Measurements from ENCODE around the gene DDX50.

DDX50 gene

DNA sequence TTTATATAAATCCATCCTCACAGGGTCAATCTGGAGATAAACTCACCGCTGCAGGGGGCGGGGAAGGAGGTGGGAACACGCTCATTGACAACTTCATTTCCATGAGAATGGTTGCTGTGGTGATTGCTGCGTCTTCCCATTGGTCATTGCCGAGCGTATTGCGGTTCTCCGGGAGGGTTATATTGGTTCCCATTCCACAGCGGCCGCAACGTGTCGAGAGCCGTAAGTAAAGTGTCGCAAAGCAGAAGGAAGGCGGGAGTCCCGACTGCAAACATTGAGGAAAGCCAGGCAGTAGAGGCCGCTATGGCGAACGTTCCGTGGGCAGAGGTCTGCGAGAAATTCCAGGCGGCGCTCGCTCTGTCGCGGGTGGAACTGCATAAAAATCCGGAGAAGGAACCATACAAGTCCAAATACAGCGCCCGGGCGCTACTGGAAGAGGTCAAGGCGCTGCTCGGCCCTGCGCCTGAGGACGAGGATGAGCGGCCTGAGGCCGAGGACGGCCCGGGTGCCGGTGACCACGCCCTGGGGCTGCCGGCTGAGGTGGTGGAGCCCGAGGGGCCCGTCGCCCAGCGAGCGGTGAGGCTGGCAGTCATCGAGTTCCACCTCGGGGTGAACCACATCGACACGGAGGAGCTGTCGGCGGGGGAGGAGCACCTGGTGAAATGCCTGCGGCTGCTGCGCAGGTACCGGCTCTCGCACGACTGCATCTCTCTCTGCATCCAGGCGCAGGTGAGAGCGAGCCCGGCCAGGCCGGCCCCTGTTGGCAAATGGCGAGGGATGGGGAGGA lies 87.6 kb downstream of the DDX50 start, which contains the start of gene KIFBP:
TSS of gene KIFBP (plus strand) at position 274 of the 787 bp plus-strand sequence. CDS start at position 304, 30 bp downstream.
- H3K9ac ChIP-seq (ENCODE audit: low read length) = peak within 1 kb of the TSS; percentile 81
- peak within 1 kb of the TSS; percentile 65 for H2AFZ ChIP-seq (ENCODE audit: insufficient read depth, low read length, poor library complexity)
- no CpG with 5 or more reads among the region's 62 CpGs for WGBS (ENCODE audit: extremely low coverage, insufficient coverage, insufficient read length)
- H4K12ac ChIP-seq (ENCODE audit: low read depth, low read length) = peak within 1 kb of the TSS; percentile 85
- H3K4ac ChIP-seq (ENCODE audit: low read depth, low read length) = peak within 1 kb of the TSS; percentile 95
- peaks cover 3% of the 10 kb centered on the region for H3K79me2 ChIP-seq (ENCODE audit: control insufficient read depth, insufficient read depth, low read length, poor library complexity)
- H3K27me3 ChIP-seq (ENCODE audit: insufficient read depth, low read length) = no peaks in the 10 kb centered on the region
- H2BK12ac ChIP-seq (ENCODE audit: low read length) = no peak within 1 kb of the TSS
- H3K36me3 ChIP-seq (ENCODE audit: control insufficient read depth in 1 of 2, insufficient read depth in 2 of 2, low read length in 2 of 2) = no peaks in the 10 kb centered on the region
- peak within 1 kb of the TSS; percentile 92 for H3K4me2 ChIP-seq (ENCODE audit: low read length)
- H3K9me3 ChIP-seq (ENCODE audit: insufficient read depth, low read depth, low read length) = no peaks in the 10 kb centered on the region
- peak within 1 kb of the TSS; percentile 0 for H4K91ac ChIP-seq (ENCODE audit: low read depth, low read length)
- H2AK5ac ChIP-seq (ENCODE audit: low read length) = peak within 1 kb of the TSS; percentile 74
- H3K18ac ChIP-seq (ENCODE audit: low read length) = peak within 1 kb of the TSS; percentile 63
- peaks cover 3% of the 10 kb centered on the region for H3K79me1 ChIP-seq (ENCODE audit: low read length)
- H3K4me1 ChIP-seq (ENCODE audit: control insufficient read depth in 1 of 2, insufficient read depth in 2 of 2, low read length in 2 of 2) = peaks cover 0 to 4% of the 10 kb centered on the region in 2 experiments
- H3K23ac ChIP-seq (ENCODE audit: low read length) = no peak within 1 kb of the TSS
- H3K27ac ChIP-seq (ENCODE audit: low read depth, low read length) = peak within 1 kb of the TSS; percentile 30
- DNase-seq = peak; percentile 92 to 97
- H3K4me3 ChIP-seq (ENCODE audit: low read depth, low read length) = peak within 1 kb of the TSS; percentile 90
- H2BK5ac ChIP-seq (ENCODE audit: low read depth, low read length, poor library complexity) = peak within 1 kb of the TSS; percentile 38
- H2BK120ac ChIP-seq (ENCODE audit: insufficient read depth, low read length, poor library complexity) = peak within 1 kb of the TSS; percentile 10
- H3K14ac ChIP-seq (ENCODE audit: low read length) = peak within 1 kb of the TSS; percentile 41
- H4K8ac ChIP-seq (ENCODE audit: low read depth, low read length) = peak within 1 kb of the TSS; percentile 56

- WGBS (ENCODE audit: extremely low coverage, insufficient coverage, insufficient read length) = no CpG with 5 or more reads among the region's 22 CpGs
- Histone ChIP-seq H3K4me3 (ENCODE audit: low read depth, low read length) (peak overlapping the region; percentile 90), H3K36me3 (ENCODE audit: control insufficient read depth in 1 of 2, insufficient read depth in 2 of 2, low read length in 2 of 2) (no peaks in the 10 kb centered on the region), H3K79me2 (ENCODE audit: control insufficient read depth, insufficient read depth, low read length, poor library complexity) (peaks cover 3% of the 10 kb centered on the region), H2AFZ (ENCODE audit: insufficient read depth, low read length, poor library complexity) (peak overlapping the region; percentile 65), H3K9ac (ENCODE audit: low read length) (peak overlapping the region; percentile 81), H3K4me1 (ENCODE audit: control insufficient read depth in 1 of 2, insufficient read depth in 2 of 2, low read length in 2 of 2) (peaks cover 0 to 4% of the 10 kb centered on the region in 2 experiments), H4K12ac (ENCODE audit: low read depth, low read length) (peak overlapping the region; percentile 85), H3K27me3 (ENCODE audit: insufficient read depth, low read length) (no peaks in the 10 kb centered on the region), H3K79me1 (ENCODE audit: low read length) (peaks cover 3% of the 10 kb centered on the region), H2BK12ac (ENCODE audit: low read length) (no peak overlapping the region), H3K14ac (ENCODE audit: low read length) (peak overlapping the region; percentile 41), H3K9me3 (ENCODE audit: insufficient read depth, low read depth, low read length) (no peaks in the 10 kb centered on the region), H4K91ac (ENCODE audit: low read depth, low read length) (peak overlapping the region; percentile 0), H2BK5ac (ENCODE audit: low read depth, low read length, poor library complexity) (peak overlapping the region; percentile 38), H3K18ac (ENCODE audit: low read length) (peak overlapping the region; percentile 63), H2AK5ac (ENCODE audit: low read length) (peak overlapping the region; percentile 74), H3K27ac (ENCODE audit: low read depth, low read length) (no peak overlapping the region), H2BK120ac (ENCODE audit: insufficient read depth, low read length, poor library complexity) (peak overlapping the region; percentile 10), H4K8ac (ENCODE audit: low read depth, low read length) (peak overlapping the region; percentile 56), H3K23ac (ENCODE audit: low read length) (no peak overlapping the region), H3K4ac (ENCODE audit: low read depth, low read length) (peak overlapping the region; percentile 95), H3K4me2 (ENCODE audit: low read length) (peak overlapping the region; percentile 92)
- no peak for DNase-seq
Observed at GRCh38 chr10:68989317-68989990, 88.3 kb downstream of the DDX50 start.

GRCh38 chr10:68992636-68993440 lies 91.7 kb downstream of the DDX50 start:
- no peak overlapping the region for H3K18ac ChIP-seq (ENCODE audit: low read length)
- no peak overlapping the region for H2BK12ac ChIP-seq (ENCODE audit: low read length)
- H4K8ac ChIP-seq (ENCODE audit: low read depth, low read length) = no peak overlapping the region
- H3K4ac ChIP-seq (ENCODE audit: low read depth, low read length) = peak overlapping the region; percentile 10
- no peak overlapping the region for H4K12ac ChIP-seq (ENCODE audit: low read depth, low read length)
- peaks cover 3% of the 10 kb centered on the region for H3K79me1 ChIP-seq (ENCODE audit: low read length)
- H3K79me2 ChIP-seq (ENCODE audit: control insufficient read depth, insufficient read depth, low read length, poor library complexity) = peaks cover 3% of the 10 kb centered on the region
- no peak overlapping the region for H2AFZ ChIP-seq (ENCODE audit: insufficient read depth, low read length, poor library complexity)
- H3K9ac ChIP-seq (ENCODE audit: low read length) = no peak overlapping the region
- peaks cover 0 to 6% of the 10 kb centered on the region in 2 experiments for H3K4me1 ChIP-seq (ENCODE audit: control insufficient read depth in 1 of 2, insufficient read depth in 2 of 2, low read length in 2 of 2)
- no peak overlapping the region for H4K91ac ChIP-seq (ENCODE audit: low read depth, low read length)
- no peak overlapping the region for H3K27ac ChIP-seq (ENCODE audit: low read depth, low read length)
- no peak overlapping the region for H3K4me2 ChIP-seq (ENCODE audit: low read length)
- no peak overlapping the region for H3K4me3 ChIP-seq (ENCODE audit: low read depth, low read length)
- H3K27me3 ChIP-seq (ENCODE audit: insufficient read depth, low read length) = no peaks in the 10 kb centered on the region
- no peak overlapping the region for H3K23ac ChIP-seq (ENCODE audit: low read length)
- no peaks in the 10 kb centered on the region for H3K9me3 ChIP-seq (ENCODE audit: insufficient read depth, low read depth, low read length)
- no CpG with 5 or more reads among the region's 2 CpGs for WGBS (ENCODE audit: extremely low coverage, insufficient coverage, insufficient read length)
- no peak overlapping the region for H2BK5ac ChIP-seq (ENCODE audit: low read depth, low read length, poor library complexity)
- no peak overlapping the region for H2AK5ac ChIP-seq (ENCODE audit: low read length)
- DNase-seq = no peak
- H3K36me3 ChIP-seq (ENCODE audit: control insufficient read depth in 1 of 2, insufficient read depth in 2 of 2, low read length in 2 of 2) = no peaks in the 10 kb centered on the region
- H2BK120ac ChIP-seq (ENCODE audit: insufficient read depth, low read length, poor library complexity) = no peak overlapping the region
- H3K14ac ChIP-seq (ENCODE audit: low read length) = no peak overlapping the region

Data from trophoblast cell (in vitro differentiated cells and primary cell).